Esophagus muscularis mucosa (tissue), 4 donors: ENCODE results near the gene WDR3. TPM values are rescaled to one million over a fixed set of nuclear protein-coding genes. Genes with fewer than 3 reads are reported as not detected.

Experiments
- DNase-seq: peaks from one replicate; pipeline ENCODE4 v3.0.0-alpha.2; 2017; ENCODE audit errors: extremely low spot score
- H3K27ac ChIP-seq, 4 donors: fragments of 200-600 bp; sonication (generic); replicated peaks in 1 of 4; 1 replicate in 3 of 4; 2 replicates in 1 of 4; pipeline ENCODE4 v1.5.1; 2016 to 2019; ENCODE audit warnings: mild to moderate bottlenecking in 1 of 4
- H3K27me3 ChIP-seq, 4 donors: fragments of 200-600 bp; sonication (generic); one replicate each; pipeline versions ENCODE4 v1.5.1 to v1.6.0; 2016 to 2019
- H3K36me3 ChIP-seq, 4 donors: fragments of 200-600 bp; sonication (generic); one replicate each; pipeline ENCODE4 v1.5.1; 2016 to 2019
- H3K4me1 ChIP-seq, 4 donors: fragments of 200-600 bp; sonication (generic); one replicate each; pipeline ENCODE4 v1.5.1; 2016 to 2019
- H3K4me3 ChIP-seq, 4 donors: fragments of 200-600 bp; sonication (generic); 1 replicate in 2 of 4; 2 replicates in 2 of 4; pipeline ENCODE4 v1.5.1; 2016 to 2019; ENCODE audit warnings: mild to moderate bottlenecking in 4 of 4, moderate library complexity in 1 of 4
- H3K9me3 ChIP-seq, 4 donors: fragments of 200-600 bp; sonication (generic); 1 replicate in 3 of 4; 2 replicates in 1 of 4; pipeline ENCODE4 v1.5.1; 2016 to 2019
- EP300 ChIP-seq: sonication (generic); formaldehyde crosslinking; IDR thresholded peaks from one replicate; pipeline ENCODE4 v1.6.1; 2017; ENCODE audit warnings: antibody characterized with exemption
- POLR2A ChIP-seq: fragments of 450-650 bp; IDR thresholded peaks from one replicate; pipeline ENCODE4 v1.6.1; 2017; ENCODE audit warnings: antibody characterized with exemption, moderate library complexity, mild to moderate bottlenecking, low read depth
- POLR2AphosphoS5 ChIP-seq, 2 donors: sonication (generic); formaldehyde crosslinking; IDR thresholded peaks; one replicate each; pipeline ENCODE4 v1.6.1; 2017; ENCODE audit warnings: antibody characterized with exemption in 2 of 2
- WGBS: methylation state at CpG from one replicate; pipeline ENCODE4 v1.1.5; 2018; 5-methylcytosine and 5-hydroxymethylcytosine counted together
- intact Hi-C: fragments of 100-400 bp; cut with DNase I; formaldehyde crosslinking; loops from one replicate; pipeline ENCODE4 v1.15.1; 2023
- total RNA-seq, 4 donors: library from RNA; depleted of rRNA; stranded (reverse); fragments of >200 nt; gene quantifications; one replicate each; pipeline versions ENCODE4 v1.1.0 to v1.2.1, GENCODE V29; 2016
- TF ChIP-seq, protein P1 (sequence below), 3 experiments: fragments of 200-600 bp in 2 of 3; fragments of 450-650 bp in 1 of 3; sonication (generic) in 2 of 3; IDR thresholded peaks; one replicate each; pipeline ENCODE4 v1.5.1; 2017 to 2019; ENCODE audit warnings: antibody characterized with exemption in 3 of 3, mild to moderate bottlenecking in 2 of 3, moderate library complexity in 1 of 3

WDR3 gene
- total RNA-seq = 10 to 100 TPM in 1 of 4 donors, 1 to 10 TPM in 3; 6.2 to 12.4 (median 9.1) TPM

- peak within 1 kb of the TSS; percentile 86 to 93 (median 87) for H3K27ac ChIP-seq
- no peaks in the 10 kb centered on the region for H3K9me3 ChIP-seq
- peak; percentile 98 for DNase-seq
- intact Hi-C loops = no loop called here
- peak within 1 kb of the TSS; percentile 82 to 97 (median 92) for H3K4me3 ChIP-seq
- H3K27me3 ChIP-seq = no peaks in the 10 kb centered on the region
- H3K36me3 ChIP-seq = peaks cover 0 to 9% (median 4%) of the 10 kb centered on the region in 4 donors
- TF ChIP-seq, protein P1, sequence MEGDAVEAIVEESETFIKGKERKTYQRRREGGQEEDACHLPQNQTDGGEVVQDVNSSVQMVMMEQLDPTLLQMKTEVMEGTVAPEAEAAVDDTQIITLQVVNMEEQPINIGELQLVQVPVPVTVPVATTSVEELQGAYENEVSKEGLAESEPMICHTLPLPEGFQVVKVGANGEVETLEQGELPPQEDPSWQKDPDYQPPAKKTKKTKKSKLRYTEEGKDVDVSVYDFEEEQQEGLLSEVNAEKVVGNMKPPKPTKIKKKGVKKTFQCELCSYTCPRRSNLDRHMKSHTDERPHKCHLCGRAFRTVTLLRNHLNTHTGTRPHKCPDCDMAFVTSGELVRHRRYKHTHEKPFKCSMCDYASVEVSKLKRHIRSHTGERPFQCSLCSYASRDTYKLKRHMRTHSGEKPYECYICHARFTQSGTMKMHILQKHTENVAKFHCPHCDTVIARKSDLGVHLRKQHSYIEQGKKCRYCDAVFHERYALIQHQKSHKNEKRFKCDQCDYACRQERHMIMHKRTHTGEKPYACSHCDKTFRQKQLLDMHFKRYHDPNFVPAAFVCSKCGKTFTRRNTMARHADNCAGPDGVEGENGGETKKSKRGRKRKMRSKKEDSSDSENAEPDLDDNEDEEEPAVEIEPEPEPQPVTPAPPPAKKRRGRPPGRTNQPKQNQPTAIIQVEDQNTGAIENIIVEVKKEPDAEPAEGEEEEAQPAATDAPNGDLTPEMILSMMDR (IDR thresholded peaks at IDR 0.05) = peak in 1 of 3 experiments; percentile 21
- TF ChIP-seq EP300 = no peak
- peak; percentile 86 to 88 for TF ChIP-seq POLR2AphosphoS5 (IDR thresholded peaks at IDR 0.05)
- 2% methylated on average over 17 of the region's 64 CpGs for WGBS
- peaks cover 19 to 39% (median 31%) of the 10 kb centered on the region in 4 donors for H3K4me1 ChIP-seq
These were observed at the start of gene WDR3, which contains the start of gene GDAP2 for GRCh38 chr1:117929343-117930172. Gene WDR3 (plus strand): TSS chr1:117929739. CDS start chr1:117933320, 3,581 bp downstream. Gene GDAP2 (minus strand): TSS chr1:117929621. CDS start chr1:117920357, 9,264 bp downstream.

- 85% methylated on average over 1 of the region's 1 CpG for WGBS
- Histone ChIP-seq H3K9me3 (no peaks in the 10 kb centered on the region), H3K4me1 (no peaks in the 10 kb centered on the region), H3K27ac (no peak overlapping the region), H3K27me3 (no peaks in the 10 kb centered on the region), H3K4me3 (no peak overlapping the region), H3K36me3 (peaks cover 25 to 73% (median 29%) of the 10 kb centered on the region in 4 donors)
- intact Hi-C loops = no loop called here
- TF ChIP-seq POLR2AphosphoS5 (IDR thresholded peaks at IDR 0.05) = no peak
- TF ChIP-seq, protein P1 (IDR thresholded peaks at IDR 0.05) = no peak
- TF ChIP-seq EP300 = no peak
- TF ChIP-seq POLR2A = no peak
- no peak for DNase-seq
These were observed 45.9 kb upstream of the WDR3 start for GRCh38 chr1:117883616-117884015.

GRCh38 chr1:117886101-117886795 is 43.3 kb upstream of the WDR3 start:
- 72% methylated on average over 2 of the region's 2 CpGs for WGBS
- Histone ChIP-seq H3K9me3 (no peaks in the 10 kb centered on the region), H3K36me3 (peaks cover 4 to 54% (median 10%) of the 10 kb centered on the region in 4 donors), H3K27me3 (no peaks in the 10 kb centered on the region), H3K27ac (no peak overlapping the region), H3K4me1 (no peaks in the 10 kb centered on the region), H3K4me3 (no peak overlapping the region)
- TF ChIP-seq POLR2AphosphoS5 (IDR thresholded peaks at IDR 0.05) = no peak
- TF ChIP-seq POLR2A = no peak
- TF ChIP-seq, protein P1 (IDR thresholded peaks at IDR 0.05) = no peak
- TF ChIP-seq EP300 = no peak
- DNase-seq = no peak
- intact Hi-C loops = no loop called here

- Histone ChIP-seq H3K36me3 (peaks cover 0 to 30% (median 2%) of the 10 kb centered on the region in 4 donors), H3K27ac (no peak overlapping the region), H3K4me1 (no peaks in the 10 kb centered on the region), H3K27me3 (no peaks in the 10 kb centered on the region), H3K4me3 (no peak overlapping the region), H3K9me3 (no peaks in the 10 kb centered on the region)
- TF ChIP-seq POLR2A = no peak
- TF ChIP-seq, protein P1 (IDR thresholded peaks at IDR 0.05) = no peak
- no peak for TF ChIP-seq EP300
- TF ChIP-seq POLR2AphosphoS5 (IDR thresholded peaks at IDR 0.05) = no peak
- DNase-seq = no peak
- intact Hi-C loops = loop anchor here (10.0 kb wide), 1 partner anchor 376 kb away; no protein-coding TSS in a partner anchor
- WGBS = 94% methylated on average over 2 of the region's 2 CpGs
These were observed 39.1 kb upstream of the WDR3 start for GRCh38 chr1:117890452-117890851.
